G401.6 (cell line): ENCODE data around the gene SLC6A9.

Source experiments
- FAIRE-seq: peaks from 2 replicates; lab custom pipeline; 2012; peaks lifted over from hg19 to GRCh38; lab: Jason Lieb, UNC

Gene SLC6A9

DNA sequence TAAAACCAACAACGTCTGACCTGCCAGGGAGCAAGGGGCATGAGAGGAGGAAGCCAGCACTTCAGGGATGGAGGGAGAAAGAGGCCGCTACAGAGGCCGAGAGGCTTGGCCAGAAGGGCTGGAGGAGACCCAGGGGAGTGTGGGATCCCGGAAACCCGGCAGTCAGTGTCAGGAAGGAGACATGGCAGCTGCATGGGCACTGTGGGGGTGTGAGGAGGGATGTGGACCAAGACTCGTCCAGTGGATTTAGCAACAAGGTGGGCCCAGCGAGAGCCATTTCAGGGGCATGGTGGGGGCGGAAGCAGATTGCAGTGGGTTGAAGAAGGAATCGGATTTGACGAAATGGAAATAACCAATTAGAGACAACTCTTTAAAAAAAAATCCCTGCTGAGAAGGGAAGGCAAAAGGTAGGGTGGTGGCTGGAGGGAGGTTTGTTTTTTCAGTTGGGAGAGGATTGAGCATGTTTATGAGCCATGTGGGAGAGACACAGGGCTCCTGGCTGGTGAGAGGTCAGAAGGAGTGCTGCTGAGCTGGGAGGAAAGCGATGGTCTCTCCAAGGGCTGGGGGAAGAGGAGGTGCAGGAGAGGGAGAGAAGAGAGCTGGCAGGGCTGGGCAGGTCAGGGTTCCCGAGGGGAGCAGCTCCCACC lies 47.9 kb downstream of the SLC6A9 start:
- no peak for FAIRE-seq

GRCh38 chr1:43982808-43983207 lies 48.5 kb downstream of the SLC6A9 start:
- FAIRE-seq = no peak

DNA sequence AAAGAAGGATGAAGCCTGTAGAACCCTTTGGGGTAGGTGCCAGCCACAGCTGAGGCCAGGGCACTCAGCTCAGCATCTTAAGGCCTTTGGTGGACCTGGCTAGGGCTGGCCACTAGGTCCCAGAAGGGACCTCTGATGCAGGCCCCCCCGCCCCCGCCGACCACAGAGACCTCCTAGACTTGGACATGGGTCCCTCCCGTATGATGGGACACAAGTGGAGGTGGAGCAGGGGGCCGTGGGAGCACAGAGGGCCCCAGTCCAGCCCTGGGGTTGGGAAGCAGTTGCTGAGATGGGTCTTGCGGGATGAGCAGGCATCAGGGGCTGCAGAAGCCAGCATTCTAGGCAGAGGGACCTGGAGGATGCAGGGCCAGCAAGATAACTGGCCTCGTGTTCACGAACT lies 49.0 kb downstream of the SLC6A9 start:
- FAIRE-seq = no peak

GRCh38 chr1:43981636-43982035 lies 49.6 kb downstream of the SLC6A9 start:
- FAIRE-seq = no peak

- FAIRE-seq = no peak
Measured at GRCh38 chr1:43981135-43981491, 50.1 kb downstream of the SLC6A9 start.

DNA sequence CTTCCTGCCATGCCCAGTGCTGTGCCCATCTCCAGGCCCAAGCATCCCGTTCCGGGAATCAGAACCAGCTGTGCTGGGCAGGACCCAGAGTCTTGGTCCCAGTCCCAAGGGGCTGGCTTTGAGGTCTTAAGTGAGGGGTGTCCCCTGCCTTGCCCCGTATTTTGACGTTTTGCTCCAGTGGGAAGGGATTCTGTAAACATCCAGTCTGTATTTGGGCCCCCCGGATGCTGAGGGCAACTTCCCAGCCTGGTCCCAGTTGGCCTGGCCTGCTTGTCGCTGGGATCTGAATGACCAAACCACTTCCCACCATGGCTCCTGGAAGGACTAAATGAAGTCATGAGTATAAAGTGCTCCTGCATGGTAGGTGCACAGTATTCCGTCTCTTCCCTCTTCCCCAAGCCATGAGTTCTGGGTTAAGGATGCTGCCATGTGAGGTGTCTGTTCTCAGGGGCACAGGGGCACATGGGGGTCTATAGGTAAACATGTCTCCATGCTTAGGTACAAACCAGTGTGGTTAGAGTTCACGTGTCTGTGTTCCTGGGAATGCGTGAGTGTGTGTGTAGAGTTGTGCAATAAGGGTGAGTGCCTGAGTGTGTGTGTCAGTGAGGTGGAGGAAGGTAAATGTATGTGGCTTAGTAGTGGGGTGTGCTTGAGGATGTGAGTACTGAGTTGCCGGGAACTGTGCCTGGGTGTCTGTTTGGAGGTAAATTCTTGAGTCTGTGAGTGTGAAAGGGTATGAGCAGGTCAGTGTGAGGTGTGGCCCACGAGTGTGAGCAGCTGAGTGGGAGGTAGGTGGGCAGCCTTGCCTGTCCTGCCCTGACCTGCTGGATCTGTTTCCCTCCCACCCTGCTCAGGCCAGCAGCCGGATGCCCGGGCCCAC lies 50.8 kb downstream of the SLC6A9 start:
- FAIRE-seq = no peak

- FAIRE-seq = no peak
Measured at GRCh38 chr1:43979528-43980254, 51.6 kb downstream of the SLC6A9 start.

GRCh38 chr1:43979261-43979527 lies 52.1 kb downstream of the SLC6A9 start:
- no peak for FAIRE-seq

DNA sequence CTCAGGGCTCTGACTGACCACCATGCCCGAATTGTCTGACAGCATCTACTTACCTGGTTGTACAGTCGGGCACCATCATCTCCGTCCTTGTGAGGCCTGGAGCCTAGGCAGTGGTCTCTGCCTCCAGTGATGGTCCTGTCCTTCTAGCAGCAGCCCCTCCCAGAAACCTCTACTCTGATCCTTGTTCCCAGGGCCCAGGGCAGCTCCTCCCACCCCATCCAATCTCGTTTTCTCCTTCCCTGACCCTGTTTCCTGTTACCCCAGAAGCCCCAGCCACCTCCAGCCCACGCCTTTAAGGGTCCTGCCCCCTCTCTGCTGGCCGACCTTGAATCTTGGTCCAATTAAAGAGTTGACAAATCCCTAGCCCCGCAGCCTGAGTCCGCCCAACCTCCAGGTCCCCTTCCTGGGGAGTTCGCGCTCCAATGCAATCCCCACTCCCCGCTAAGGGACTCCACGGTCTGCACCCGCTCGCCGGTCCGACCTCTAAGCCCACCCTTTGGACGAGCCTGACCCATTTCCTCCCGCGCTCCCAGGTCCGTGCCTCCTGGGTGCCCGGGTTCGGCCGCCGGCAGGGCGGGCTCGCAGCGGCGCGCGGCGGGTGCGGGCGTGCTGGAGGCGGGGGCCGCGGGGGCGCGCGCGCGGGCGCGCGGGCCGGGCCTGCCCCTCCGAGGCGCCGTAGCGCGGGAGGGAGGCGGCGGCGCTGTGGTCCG lies 52.6 kb downstream of the SLC6A9 start, which contains the start of gene B4GALT2:
TSS of gene B4GALT2 (plus strand) at position 660 of the 710 bp plus-strand sequence. CDS start 1,951 bp downstream, outside the sequence.
- FAIRE-seq = no peak

- no peak for FAIRE-seq
Measured at GRCh38 chr1:43978264-43978550, 53.1 kb downstream of the SLC6A9 start.

GRCh38 chr1:43977376-43978263 lies 53.6 kb downstream of the SLC6A9 start:
- no peak for FAIRE-seq

DNA sequence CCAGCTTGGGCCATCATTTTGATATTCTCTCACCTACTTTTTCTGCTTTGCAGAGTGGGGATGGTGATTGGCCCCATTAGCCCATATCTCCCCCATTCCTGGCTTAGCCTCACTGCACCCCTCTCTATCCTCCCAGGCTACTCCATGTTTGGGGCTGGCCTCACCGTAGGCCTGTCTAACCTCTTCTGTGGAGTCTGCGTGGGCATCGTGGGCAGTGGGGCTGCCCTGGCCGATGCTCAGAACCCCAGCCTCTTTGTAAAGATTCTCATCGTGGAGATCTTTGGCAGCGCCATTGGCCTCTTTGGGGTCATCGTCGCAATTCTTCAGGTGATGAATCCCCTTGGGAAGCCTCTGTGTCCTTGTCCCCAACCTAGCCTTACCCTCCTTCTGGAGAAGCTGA lies 54.4 kb downstream of the SLC6A9 start:
- FAIRE-seq = no peak

DNA sequence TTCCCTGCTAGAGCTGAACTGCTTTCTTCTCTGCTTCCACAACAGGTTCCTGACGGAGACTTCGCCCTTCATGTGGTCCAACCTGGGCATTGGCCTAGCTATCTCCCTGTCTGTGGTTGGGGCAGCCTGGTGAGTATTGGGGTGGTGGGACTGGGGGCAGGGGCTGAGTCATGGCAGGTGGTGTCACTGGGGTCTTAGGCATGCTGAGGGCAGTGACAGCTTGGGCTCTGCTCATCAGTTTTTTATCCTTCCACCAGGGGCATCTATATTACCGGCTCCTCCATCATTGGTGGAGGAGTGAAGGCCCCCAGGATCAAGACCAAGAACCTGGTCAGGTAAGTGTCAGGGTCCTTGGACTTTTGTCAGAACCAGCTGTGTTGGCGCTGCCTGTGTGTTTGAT lies 55.2 kb downstream of the SLC6A9 start:
- no peak for FAIRE-seq

DNA sequence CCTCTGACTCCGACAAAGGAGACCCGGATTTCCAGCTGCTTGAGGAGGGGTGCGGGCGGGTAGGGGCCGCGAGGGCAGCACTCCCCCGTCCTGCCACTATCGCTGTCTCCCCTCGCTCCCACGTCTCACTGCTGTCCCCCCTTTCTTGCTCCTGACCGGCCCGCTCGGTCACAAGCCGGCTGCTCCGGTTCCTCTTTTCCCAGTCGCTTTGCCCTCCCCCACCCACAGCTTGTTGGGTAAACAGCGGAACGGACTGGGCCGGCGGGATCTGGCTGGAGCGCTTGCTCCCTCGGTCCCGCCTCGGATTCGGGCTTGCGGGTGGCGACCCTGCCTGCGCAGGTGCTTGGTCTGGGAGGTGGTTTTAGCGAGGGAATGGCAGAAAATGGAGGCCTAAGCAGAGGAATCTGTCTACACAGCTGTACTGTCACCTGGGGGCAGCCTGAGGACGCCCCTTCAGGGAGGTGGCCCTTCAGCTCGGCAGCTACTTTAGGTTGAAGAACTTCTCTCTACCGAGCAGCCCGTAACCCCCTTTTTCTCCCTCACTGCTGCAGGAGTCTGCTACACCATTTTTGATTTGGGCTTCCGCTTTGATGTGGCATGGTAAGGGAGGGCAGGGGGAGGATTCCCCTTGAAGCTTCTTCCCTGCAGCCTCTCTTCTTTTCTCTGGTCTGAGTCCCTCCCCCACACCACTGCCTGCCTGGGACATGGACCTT lies 55.9 kb downstream of the SLC6A9 start:
- no peak for FAIRE-seq

- peak; percentile 89 for FAIRE-seq
Measured at GRCh38 chr1:43974443-43975248, 56.6 kb downstream of the SLC6A9 start, which contains the start of gene ATP6V0B. TSS of gene ATP6V0B (plus strand) at chr1:43974960. CDS start at chr1:43975041, 81 bp downstream.

DNA sequence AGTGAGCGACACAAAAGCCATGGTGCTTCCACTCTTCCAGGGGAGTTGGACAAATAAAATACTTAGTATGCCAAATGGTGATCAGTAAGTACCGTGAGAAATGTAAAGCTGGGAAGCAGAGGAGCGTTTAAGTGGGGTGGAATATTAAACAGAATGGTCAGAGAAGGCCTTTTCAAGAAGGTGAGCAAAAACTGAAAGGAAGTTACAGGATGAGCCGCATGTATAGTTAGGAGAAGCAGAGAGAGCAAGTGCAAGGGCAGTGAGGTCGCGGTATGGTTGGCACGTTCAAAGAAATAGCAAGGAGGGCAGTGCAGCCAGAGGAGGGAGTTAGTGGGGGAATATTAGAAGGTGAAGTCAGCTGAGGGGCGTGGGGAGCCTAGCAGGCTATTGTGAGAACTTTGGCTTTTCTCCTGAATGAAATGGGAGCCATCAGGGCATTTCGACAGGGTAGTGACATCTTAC lies 57.2 kb downstream of the SLC6A9 start:
- FAIRE-seq = no peak

DNA sequence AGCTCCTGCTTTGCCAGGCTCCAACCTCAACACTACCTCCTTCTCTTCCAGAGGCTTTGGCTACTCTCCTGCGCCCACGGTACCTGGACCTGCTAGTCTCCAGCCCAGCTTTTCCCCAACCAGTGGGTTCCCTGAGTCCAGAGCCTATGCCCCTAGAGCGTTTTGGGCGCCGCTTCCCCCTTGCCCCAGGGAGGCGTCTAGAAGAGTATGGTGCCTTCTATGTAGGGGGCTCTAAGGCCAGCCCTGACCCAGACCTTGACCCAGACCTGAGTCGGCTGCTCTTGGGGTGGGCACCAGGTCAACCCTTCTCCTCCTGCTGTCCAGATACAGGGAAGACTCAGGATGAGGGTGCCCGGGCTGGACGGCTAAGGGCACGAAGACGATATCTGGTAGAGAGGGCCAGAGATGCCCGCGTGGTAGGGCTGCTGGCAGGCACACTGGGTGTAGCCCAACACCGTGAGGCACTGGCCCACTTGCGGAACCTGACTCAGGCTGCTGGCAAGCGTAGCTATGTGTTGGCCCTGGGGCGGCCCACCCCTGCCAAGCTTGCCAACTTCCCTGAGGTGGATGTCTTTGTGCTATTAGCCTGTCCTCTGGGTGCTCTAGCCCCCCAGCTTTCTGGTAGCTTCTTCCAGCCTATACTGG lies 59.8 kb downstream of the SLC6A9 start:
- no peak for FAIRE-seq

DNA sequence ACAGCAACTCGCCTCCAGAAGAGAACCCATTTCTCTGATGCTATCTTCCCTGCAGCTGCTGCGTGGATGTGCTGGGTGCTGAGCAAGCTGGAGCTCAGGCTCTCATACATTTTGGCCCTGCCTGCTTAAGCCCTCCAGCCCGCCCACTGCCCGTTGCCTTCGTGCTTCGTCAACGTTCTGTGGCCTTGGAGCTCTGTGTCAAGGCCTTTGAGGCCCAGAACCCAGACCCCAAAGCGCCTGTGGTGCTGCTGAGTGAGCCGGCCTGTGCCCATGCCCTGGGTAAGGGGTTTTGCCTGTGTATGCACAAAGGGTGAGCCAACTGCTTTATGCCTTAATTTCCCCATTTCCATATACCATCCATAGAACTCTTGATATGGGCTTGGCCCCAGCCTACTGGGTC lies 60.4 kb downstream of the SLC6A9 start:
- FAIRE-seq = no peak

DNA sequence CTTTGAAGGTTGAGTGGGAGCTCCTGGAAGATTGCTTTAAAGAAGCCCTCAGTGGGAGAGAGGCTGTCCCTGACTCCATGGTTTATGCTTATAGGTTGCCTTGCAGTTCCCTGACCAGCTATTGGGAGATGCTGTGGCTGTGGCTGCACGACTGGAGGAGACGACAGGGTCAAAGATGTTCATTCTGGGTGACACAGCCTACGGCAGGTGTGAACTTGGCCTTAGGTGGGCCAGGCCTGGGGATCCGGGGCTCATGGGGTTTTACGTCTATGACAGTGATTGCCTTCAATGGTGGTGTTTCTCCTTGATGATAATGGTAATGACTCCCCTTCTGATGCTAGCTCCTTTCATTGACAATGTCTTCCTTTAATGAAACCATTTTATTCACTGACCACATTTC lies 60.8 kb downstream of the SLC6A9 start:
- FAIRE-seq = no peak
